Measurements from ENCODE around the gene NDUFB4.
A peak's percentile ranks its signal among the peaks of the same experiment; 100 is the strongest.
"Not testable (repeated sequence)": the region's sequence is repeated elsewhere in the genome, so short reads cannot be mapped to it uniquely, and the experiment has no call there.

NDUFB4 gene

DNA sequence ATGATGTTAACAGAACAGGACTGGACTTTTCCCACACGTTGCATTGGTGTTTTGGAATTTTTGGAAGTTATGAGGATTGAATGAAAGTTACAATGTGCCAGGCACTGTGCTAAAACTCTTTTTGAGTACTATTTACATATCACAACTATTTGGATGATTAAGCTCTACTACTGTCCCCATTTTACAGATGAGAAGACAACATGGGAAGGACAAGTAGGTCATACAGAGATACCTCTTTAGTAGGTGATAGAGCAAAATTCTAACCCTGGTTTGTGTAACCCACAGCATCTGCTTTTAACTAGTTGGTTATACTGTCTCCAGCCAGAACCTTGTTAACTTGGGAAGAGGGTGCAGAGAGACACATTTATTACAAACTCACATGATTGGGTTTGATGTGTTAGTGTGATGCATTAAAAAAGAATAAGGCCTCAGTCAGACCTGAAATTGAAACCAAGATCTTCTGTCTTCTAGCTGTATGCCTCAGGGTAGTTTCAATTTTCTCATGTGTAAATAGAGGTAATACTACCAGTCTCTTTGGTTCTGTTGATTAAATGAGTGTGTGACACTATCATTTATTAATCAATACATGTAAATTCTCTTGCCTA, 1.4 kb downstream of the NDUFB4 start:
- H3K4me1 ChIP-seq (ENCODE audit: control insufficient read depth, insufficient read depth, low read length), result peaks cover 18% of the 10 kb centered on the region
- H3K9ac ChIP-seq (ENCODE audit: low read length), result peak overlapping the region; percentile 22
- H3K4me3 ChIP-seq (ENCODE audit: low read length), result no peak overlapping the region
- H3K9me3 ChIP-seq (ENCODE audit: control insufficient read depth, low read length), result no peaks in the 10 kb centered on the region
- no peaks in the 10 kb centered on the region for H3K36me3 ChIP-seq (ENCODE audit: control insufficient read depth, insufficient read depth, low read length)
- H3K27me3 ChIP-seq (ENCODE audit: control insufficient read depth, insufficient read depth, low read length), result no peaks in the 10 kb centered on the region

DNA sequence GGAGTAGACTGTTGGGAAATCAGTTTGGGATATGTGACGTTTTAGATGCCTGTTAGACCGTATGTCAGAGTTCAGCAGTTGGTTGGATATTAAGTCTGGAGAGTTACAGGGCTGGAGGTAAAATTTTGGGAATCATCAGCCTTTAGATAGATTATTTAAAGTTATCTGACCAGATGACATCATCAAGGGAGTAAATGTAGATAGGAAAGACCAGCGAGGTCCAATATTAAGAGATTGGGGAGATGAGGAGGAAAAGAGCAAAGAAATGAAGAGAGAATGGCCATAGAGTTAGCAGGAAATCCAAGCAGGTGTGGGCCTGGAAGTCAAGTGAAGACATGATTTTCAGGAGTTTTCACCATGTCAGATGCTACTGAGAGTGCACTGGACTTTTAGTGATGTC, 3.1 kb downstream of the NDUFB4 start:
- Histone ChIP-seq H3K27me3 (ENCODE audit: control insufficient read depth, insufficient read depth, low read length) (no peaks in the 10 kb centered on the region), H3K4me1 (ENCODE audit: control insufficient read depth, insufficient read depth, low read length) (peaks cover 18% of the 10 kb centered on the region), H3K9me3 (ENCODE audit: control insufficient read depth, low read length) (no peaks in the 10 kb centered on the region), H3K4me3 (ENCODE audit: low read length) (no peak overlapping the region), H3K36me3 (ENCODE audit: control insufficient read depth, insufficient read depth, low read length) (no peaks in the 10 kb centered on the region), H3K9ac (ENCODE audit: low read length) (no peak overlapping the region)

DNA sequence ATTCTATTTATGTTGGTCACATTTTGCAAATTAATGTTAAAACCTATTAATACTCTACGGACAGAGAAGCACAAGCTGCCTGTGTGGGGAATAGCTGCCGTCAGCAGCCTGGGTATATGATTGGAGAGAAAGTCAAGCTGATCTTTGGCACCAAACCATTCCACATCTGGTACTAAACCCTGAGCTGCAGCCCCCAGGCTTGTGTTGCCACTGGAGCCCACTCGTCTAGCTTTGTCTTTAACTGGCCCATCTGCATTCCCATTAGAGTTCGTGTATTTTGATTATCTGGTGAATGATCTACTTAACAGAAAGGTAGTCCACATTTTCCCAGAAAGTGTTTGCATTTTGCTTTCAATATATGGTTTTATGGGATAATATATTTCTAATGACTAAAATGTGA, 5.4 kb downstream of the NDUFB4 start:
- no peaks in the 10 kb centered on the region for H3K27me3 ChIP-seq (ENCODE audit: control insufficient read depth, insufficient read depth, low read length)
- no peaks in the 10 kb centered on the region for H3K36me3 ChIP-seq (ENCODE audit: control insufficient read depth, insufficient read depth, low read length)
- no peak overlapping the region for H3K9ac ChIP-seq (ENCODE audit: low read length)
- no peaks in the 10 kb centered on the region for H3K9me3 ChIP-seq (ENCODE audit: control insufficient read depth, low read length)
- H3K4me1 ChIP-seq (ENCODE audit: control insufficient read depth, insufficient read depth, low read length), result peaks cover 18% of the 10 kb centered on the region
- no peak overlapping the region for H3K4me3 ChIP-seq (ENCODE audit: low read length)

DNA sequence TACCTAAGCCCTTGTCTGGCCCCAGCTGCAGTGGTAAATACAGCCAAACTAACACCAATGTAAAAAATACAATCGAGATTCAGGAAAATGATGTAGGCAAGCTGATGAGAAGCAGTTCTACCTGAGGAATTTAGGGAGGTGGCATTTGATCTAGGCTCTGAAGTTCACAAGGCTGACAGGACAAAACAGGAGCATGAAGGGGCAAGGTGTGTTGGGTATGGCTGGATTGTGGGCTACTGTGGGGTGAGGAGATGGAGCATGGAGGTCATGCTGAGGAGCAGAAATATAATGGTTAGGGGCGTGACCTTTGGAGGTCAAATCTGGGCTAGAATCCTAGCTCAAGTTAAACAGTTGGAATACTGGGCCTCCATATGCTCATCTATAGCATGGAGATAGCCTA, 6.5 kb downstream of the NDUFB4 start:
- Histone ChIP-seq H3K36me3 (ENCODE audit: control insufficient read depth, insufficient read depth, low read length) (no peaks in the 10 kb centered on the region), H3K4me1 (ENCODE audit: control insufficient read depth, insufficient read depth, low read length) (peaks cover 11% of the 10 kb centered on the region)

DNA sequence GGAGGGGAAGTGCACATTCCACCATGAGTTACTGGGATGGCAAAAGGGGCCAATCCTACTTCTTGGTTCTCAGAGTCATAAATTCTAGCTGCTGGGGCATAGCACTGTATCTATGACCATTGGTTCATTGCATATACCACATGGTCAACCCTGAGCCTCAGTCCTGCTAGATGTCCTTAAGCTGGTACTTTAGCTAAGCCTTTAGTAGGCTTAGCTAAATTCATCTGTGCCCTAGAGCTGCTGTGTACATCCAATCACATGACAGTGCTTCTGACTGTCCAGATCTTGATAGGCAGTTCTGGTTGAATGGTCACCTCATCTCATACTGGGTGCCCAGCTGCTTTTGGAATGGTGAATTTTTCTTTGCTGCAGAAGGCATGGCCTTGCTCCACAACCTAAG, 8.2 kb downstream of the NDUFB4 start:
- no peaks in the 10 kb centered on the region for H3K9me3 ChIP-seq (ENCODE audit: control insufficient read depth, low read length)

More for the DNA sequence above, 6.5 kb downstream of the NDUFB4 start:
- Histone ChIP-seq H3K27me3 (ENCODE audit: control insufficient read depth, insufficient read depth, low read length) (no peaks in the 10 kb centered on the region), H3K4me3 (ENCODE audit: low read length) (no peak overlapping the region), H3K9me3 (ENCODE audit: control insufficient read depth, low read length) (no peaks in the 10 kb centered on the region), H3K9ac (ENCODE audit: low read length) (no peak overlapping the region)

DNA sequence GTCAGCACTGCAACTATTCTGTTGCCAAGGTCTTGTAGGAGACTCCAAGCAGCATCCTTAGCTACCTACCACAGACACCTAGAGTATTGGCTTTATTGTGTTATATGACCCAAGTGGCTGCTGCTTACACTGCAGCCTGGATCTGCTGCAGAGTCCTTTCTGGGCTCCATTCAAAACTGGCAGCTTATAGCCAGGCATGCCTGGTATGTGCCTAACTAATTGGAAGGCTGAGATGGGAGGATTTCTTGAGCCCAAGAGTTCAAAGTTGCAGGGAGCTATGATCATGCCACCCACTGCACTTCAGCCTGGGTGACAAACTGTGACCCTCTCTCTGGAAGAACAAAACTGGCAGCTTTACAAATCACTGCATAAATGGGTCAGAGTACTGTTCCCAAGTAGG, 8.6 kb downstream of the NDUFB4 start:
- H3K9me3 ChIP-seq (ENCODE audit: control insufficient read depth, low read length), result no peaks in the 10 kb centered on the region
- no peak overlapping the region for H3K4me3 ChIP-seq (ENCODE audit: low read length)
- H3K9ac ChIP-seq (ENCODE audit: low read length), result no peak overlapping the region
- no peaks in the 10 kb centered on the region for H3K36me3 ChIP-seq (ENCODE audit: control insufficient read depth, insufficient read depth, low read length)
- H3K27me3 ChIP-seq (ENCODE audit: control insufficient read depth, insufficient read depth, low read length), result no peaks in the 10 kb centered on the region
- no peaks in the 10 kb centered on the region for H3K4me1 ChIP-seq (ENCODE audit: control insufficient read depth, insufficient read depth, low read length)

More for the DNA sequence above, 8.2 kb downstream of the NDUFB4 start:
- H3K4me1 ChIP-seq (ENCODE audit: control insufficient read depth, insufficient read depth, low read length), result peaks cover under 1% of the 10 kb centered on the region
- no peak overlapping the region for H3K4me3 ChIP-seq (ENCODE audit: low read length)
- no peaks in the 10 kb centered on the region for H3K27me3 ChIP-seq (ENCODE audit: control insufficient read depth, insufficient read depth, low read length)
- H3K9ac ChIP-seq (ENCODE audit: low read length), result no peak overlapping the region
- H3K36me3 ChIP-seq (ENCODE audit: control insufficient read depth, insufficient read depth, low read length), result no peaks in the 10 kb centered on the region

DNA sequence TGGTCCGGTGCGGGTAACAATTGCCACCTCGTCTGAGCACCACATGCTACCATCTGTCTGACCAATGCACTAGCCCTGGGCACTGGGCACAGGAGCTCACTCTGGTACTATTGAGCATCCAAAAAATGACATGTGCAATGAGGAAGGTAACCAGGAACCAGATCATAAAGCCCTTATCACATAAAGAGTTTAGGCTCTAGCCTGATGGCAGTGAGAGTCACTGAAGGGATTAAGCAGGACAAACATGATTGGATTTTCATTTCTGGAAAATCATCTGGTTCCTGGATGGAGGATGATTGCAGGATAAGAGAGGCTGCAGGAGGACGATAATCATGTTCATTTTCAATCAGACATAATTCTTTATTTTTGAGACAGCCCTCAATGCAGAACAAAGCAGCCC, 12.4 kb downstream of the NDUFB4 start:
- Histone ChIP-seq H3K9ac (ENCODE audit: low read length) (no peak overlapping the region), H3K36me3 (ENCODE audit: control insufficient read depth, insufficient read depth, low read length) (no peaks in the 10 kb centered on the region), H3K9me3 (ENCODE audit: control insufficient read depth, low read length) (no peaks in the 10 kb centered on the region), H3K27me3 (ENCODE audit: control insufficient read depth, insufficient read depth, low read length) (no peaks in the 10 kb centered on the region), H3K4me3 (ENCODE audit: low read length) (no peak overlapping the region), H3K4me1 (ENCODE audit: control insufficient read depth, insufficient read depth, low read length) (no peaks in the 10 kb centered on the region)

DNA sequence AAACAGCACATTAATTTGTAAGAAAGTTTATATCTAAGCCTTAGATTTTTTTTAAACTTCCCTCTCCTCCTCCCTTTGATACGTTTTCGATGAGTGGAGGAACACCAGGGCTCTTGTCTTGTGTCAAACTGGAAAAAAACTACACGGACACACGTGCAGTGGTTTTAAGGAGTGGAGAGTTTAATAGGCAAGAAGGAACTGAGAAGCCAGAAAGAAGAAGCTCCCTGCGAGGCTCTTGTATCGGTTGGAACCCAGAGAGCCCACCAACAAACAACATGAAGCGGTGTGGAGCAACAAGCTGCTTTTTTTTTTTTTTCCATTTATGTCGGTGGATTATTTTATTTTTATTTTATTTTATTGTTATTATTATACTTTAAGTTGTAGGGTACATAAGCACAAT, 18.6 kb downstream of the NDUFB4 start:
- Histone ChIP-seq H3K9ac (ENCODE audit: low read length) (no peak overlapping the region), H3K4me3 (ENCODE audit: low read length) (no peak overlapping the region), H3K9me3 (ENCODE audit: control insufficient read depth, low read length) (no peaks in the 10 kb centered on the region), H3K36me3 (ENCODE audit: control insufficient read depth, insufficient read depth, low read length) (no peaks in the 10 kb centered on the region), H3K4me1 (ENCODE audit: control insufficient read depth, insufficient read depth, low read length) (no peaks in the 10 kb centered on the region), H3K27me3 (ENCODE audit: control insufficient read depth, insufficient read depth, low read length) (no peaks in the 10 kb centered on the region)

DNA sequence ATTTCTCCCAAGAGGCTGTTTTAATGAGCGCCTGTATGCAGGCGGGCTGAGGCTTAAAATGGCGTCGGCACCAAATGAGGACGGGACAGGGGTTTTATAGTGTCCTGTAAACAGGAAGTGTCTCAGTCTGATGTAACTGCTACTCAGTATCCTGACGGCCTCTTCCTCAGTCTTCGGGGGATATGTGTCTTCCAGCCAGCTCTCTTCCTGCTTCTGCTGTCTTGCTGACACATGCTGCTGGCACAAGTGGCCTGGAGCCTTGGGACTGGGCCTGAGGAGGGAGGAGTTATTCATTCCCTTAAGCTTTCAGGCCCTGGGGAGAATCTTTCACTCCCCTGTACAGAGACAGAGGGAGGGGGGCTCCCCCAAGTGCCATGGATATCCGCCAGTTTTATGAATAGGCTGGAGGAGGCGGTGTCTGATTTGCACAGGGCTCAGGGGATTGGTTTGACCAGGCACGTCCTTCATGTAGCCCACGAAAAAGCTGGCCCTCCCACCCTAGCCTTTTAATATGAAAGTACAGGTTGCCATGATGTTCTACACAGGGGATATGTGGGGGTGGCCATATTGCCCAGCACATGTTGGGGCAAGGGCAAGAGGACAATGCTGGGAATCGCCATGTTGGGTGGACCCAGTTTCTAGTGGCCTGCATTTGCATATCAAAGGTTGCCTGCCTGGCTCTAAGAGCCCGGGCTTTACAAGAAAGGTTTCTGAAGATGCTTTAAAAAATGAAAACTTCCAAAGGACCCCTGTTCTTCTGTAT, 19.9 kb downstream of the NDUFB4 start:
- no peak overlapping the region for H3K4me3 ChIP-seq (ENCODE audit: low read length)
- H3K27me3 ChIP-seq (ENCODE audit: control insufficient read depth, insufficient read depth, low read length), result no peaks in the 10 kb centered on the region
- H3K9me3 ChIP-seq (ENCODE audit: control insufficient read depth, low read length), result no peaks in the 10 kb centered on the region
- H3K4me1 ChIP-seq (ENCODE audit: control insufficient read depth, insufficient read depth, low read length), result no peaks in the 10 kb centered on the region
- H3K36me3 ChIP-seq (ENCODE audit: control insufficient read depth, insufficient read depth, low read length), result no peaks in the 10 kb centered on the region
- no peak overlapping the region for H3K9ac ChIP-seq (ENCODE audit: low read length)

DNA sequence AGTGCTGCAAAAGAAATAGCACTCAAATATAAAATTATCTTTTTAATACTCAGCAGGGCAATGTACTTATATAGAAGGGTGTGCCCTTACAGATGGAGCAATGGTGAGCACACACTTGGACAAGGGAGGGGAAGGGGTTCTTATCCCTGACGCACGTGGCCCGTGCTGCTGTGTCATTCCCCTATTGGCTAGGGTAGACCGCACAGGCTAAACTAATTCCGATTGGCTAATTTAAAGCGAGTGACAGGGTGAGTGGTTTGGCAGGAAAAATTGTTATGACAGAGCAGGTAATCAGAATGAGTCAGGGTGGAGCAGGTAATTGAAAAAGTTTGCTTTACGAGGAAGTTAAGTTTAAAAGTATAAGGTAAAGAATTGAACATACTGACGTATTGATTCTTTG, 20.6 kb downstream of the NDUFB4 start:
- H3K27me3 ChIP-seq (ENCODE audit: control insufficient read depth, insufficient read depth, low read length); H3K9me3 ChIP-seq (ENCODE audit: control insufficient read depth, low read length); H3K9ac ChIP-seq (ENCODE audit: low read length); H3K4me1 ChIP-seq (ENCODE audit: control insufficient read depth, insufficient read depth, low read length); H3K4me3 ChIP-seq (ENCODE audit: low read length); H3K36me3 ChIP-seq (ENCODE audit: control insufficient read depth, insufficient read depth, low read length): not testable (repeated sequence)

DNA sequence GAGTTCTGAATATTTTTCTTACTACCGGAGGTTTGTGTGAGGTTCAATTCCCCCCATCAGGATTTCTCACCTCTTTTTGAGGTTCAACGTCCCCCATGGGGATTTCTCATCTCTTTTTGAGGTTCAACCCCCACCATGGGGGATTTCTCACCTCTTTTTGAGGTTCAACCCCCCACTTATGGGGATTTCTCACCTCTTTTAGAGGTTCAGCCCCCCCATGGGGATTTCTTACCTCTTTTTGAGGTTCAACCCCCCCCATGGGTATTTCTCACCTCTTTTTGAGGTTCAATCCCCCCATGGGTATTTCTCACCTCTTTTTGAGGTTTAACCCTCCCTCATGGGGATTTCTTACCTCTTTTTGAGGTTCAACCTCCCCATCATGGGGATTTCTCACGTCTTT, 26.3 kb downstream of the NDUFB4 start:
- no peaks in the 10 kb centered on the region for H3K4me1 ChIP-seq (ENCODE audit: control insufficient read depth, insufficient read depth, low read length)
- peaks cover 9% of the 10 kb centered on the region for H3K9me3 ChIP-seq (ENCODE audit: control insufficient read depth, low read length)
- no peak overlapping the region for H3K4me3 ChIP-seq (ENCODE audit: low read length)
- no peak overlapping the region for H3K9ac ChIP-seq (ENCODE audit: low read length)
- H3K27me3 ChIP-seq (ENCODE audit: control insufficient read depth, insufficient read depth, low read length), result no peaks in the 10 kb centered on the region
- no peaks in the 10 kb centered on the region for H3K36me3 ChIP-seq (ENCODE audit: control insufficient read depth, insufficient read depth, low read length)

DNA sequence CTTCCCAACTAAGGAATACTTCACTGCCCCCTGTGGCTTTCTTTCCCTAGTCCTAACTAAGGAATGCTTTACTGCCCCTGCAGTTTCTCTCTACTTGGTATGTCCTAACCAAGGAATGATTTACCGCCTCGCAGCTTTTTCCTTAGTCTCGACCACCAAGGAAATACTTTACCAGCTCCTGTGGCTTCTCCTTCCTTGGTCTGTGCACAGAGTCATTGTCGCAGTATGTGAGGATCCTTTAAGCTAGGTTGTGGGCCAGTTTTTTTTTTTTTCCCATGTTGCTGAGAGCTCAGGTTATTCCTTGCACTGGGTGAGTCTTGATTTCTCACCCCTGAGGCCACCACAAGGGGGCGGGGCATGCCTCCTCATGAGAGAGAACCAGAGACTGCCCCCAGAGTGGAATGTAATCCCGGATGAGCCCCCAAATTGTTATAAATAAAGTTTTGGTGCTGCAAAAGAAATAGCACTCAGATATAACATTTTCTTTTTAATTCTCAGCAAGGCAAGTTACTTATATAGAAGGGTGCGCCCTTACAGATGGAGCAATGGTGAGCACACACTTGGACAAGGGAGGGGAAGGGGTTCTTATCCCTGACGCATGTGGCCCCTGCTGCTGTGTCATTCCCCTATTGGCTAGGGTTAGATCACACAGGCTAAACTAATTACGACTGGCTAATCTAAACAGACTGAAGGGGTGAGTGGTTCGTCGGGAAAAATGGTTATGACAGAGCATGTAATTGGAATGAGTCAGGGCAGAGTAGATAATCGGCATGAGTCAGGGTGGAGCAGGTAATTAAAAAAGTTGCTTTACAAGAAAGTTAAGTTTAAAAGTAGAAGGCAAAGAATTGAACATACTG, 27.0 kb downstream of the NDUFB4 start:
- H3K27me3 ChIP-seq (ENCODE audit: control insufficient read depth, insufficient read depth, low read length), result no peaks in the 10 kb centered on the region
- H3K4me1 ChIP-seq (ENCODE audit: control insufficient read depth, insufficient read depth, low read length), result no peaks in the 10 kb centered on the region
- no peak overlapping the region for H3K9ac ChIP-seq (ENCODE audit: low read length)
- H3K36me3 ChIP-seq (ENCODE audit: control insufficient read depth, insufficient read depth, low read length), result no peaks in the 10 kb centered on the region
- no peak overlapping the region for H3K4me3 ChIP-seq (ENCODE audit: low read length)
- peaks cover 9% of the 10 kb centered on the region for H3K9me3 ChIP-seq (ENCODE audit: control insufficient read depth, low read length)
